HG02943 (cell line): ENCODE results near the gene C3orf80.
"Not testable (repeated sequence)": the region's sequence is repeated elsewhere in the genome, so short reads cannot be mapped to it uniquely, and the experiment has no call there.

ENCODE experiments used
- ATAC-seq: cut with Tn5 transposase; IDR thresholded peaks from one replicate; pipeline ENCODE4 v1.9.1; 2021; ENCODE audit warnings: mild to moderate bottlenecking, low read depth, moderate library complexity; ENCODE audit not compliant: unreplicated experiment

Gene C3orf80

GRCh38 chr3:160210799-160211221, 14.4 kb upstream of the C3orf80 start:
- no peak for ATAC-seq

DNA sequence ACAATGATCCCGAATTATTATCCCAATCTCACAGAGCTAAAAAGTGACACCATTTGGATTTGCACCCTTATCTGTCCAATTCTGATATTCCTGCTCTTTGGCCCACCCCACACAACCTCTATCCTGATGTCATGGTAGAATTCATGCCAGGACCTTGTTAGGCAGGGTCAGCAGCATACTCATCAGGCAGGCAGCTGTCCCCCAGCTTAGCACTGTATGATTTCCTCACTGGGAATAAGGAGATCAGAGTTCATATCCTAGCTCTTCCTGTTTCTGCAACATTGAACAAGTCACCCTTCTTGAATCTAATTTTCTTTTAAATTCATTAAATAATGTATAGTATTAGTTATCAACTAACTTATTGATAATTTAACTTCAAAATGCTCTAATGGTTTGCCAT, 12.0 kb upstream of the C3orf80 start:
- ATAC-seq, result no peak

GRCh38 chr3:160217675-160218074, 7.5 kb upstream of the C3orf80 start:
- no peak for ATAC-seq

DNA sequence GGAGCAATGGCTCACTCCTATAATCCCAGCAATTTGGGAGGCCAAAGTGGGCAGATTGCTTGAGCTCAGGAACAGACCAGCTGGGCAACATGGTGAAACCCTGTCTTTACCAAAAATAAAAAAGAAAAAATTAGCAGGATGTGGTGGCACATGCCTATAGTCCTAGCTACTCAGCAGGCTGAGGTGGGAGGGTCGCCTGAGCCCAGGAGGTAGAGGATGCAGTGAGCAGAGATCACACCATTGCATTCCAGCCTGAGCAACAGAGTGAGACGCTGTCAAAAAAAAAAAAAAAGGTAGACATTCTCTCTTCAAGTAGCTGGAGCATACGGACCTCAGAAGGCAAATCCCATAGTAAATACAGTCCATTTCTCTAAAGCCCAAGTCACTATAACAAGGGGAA, 7.1 kb upstream of the C3orf80 start:
- no peak for ATAC-seq

- ATAC-seq, result no peak
Observed at GRCh38 chr3:160220038-160220437, 5.2 kb upstream of the C3orf80 start.

DNA sequence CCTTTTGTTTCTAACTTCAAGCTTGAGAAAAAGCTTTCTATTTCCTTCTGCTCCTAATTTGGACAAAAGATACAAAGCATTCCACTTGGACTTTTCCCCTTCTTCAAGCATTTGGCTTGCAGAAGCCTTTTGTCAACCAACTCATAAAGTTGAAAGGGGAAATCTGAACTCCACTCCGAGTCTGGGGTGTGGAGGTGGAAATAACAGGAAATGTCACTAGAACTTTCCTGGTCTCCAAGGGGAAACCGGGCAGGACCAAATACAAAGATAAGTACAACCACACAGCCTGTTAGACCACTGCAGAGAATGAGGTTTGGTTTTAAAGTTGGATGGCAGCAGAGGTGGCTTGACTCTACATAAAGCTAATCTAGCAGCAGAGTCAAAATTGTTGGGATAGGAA, 4.2 kb upstream of the C3orf80 start:
- no peak for ATAC-seq

- ATAC-seq, result no peak
Observed at GRCh38 chr3:160224256-160224655, 966 bp upstream of the C3orf80 start.

GRCh38 chr3:160224811-160225175, 429 bp upstream of the C3orf80 start:
- no peak for ATAC-seq

GRCh38 chr3:160226026-160226907, 1.0 kb downstream of the C3orf80 start:
- no peak for ATAC-seq

GRCh38 chr3:160227419-160227818, 2.2 kb downstream of the C3orf80 start:
- no peak for ATAC-seq

GRCh38 chr3:160232014-160232413, 6.8 kb downstream of the C3orf80 start:
- ATAC-seq, result no peak

DNA sequence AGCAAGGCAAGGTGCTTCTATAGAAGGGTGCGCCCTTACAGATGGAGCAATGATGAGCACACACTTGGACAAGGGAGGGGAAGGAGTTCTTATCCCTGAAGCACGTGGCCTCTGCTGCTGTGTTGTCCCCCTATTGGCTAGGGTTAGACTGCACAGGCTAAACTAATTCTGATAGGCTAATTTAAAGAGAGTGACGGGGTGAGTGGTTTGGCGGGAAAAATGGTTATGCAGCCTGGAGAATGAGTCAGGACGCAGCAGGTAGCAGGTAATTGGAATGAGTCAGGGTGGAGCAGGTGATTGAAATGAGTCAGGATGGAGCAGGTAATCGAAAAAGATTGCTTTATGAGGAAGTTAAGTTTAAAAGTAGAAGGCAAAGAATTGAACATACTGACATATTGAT, 15.5 kb downstream of the C3orf80 start:
- not testable (repeated sequence) for ATAC-seq

GRCh38 chr3:160245261-160245800, 20.1 kb downstream of the C3orf80 start:
- no peak for ATAC-seq

GRCh38 chr3:160247766-160248165, 22.5 kb downstream of the C3orf80 start:
- ATAC-seq, result no peak

GRCh38 chr3:160253298-160253697, 28.1 kb downstream of the C3orf80 start:
- no peak for ATAC-seq

GRCh38 chr3:160257606-160258005, 32.4 kb downstream of the C3orf80 start:
- ATAC-seq, result no peak

GRCh38 chr3:160259589-160259988, 34.4 kb downstream of the C3orf80 start:
- no peak for ATAC-seq

- no peak for ATAC-seq
Observed at GRCh38 chr3:160260587-160261270, 35.5 kb downstream of the C3orf80 start.

- ATAC-seq, result no peak
Observed at GRCh38 chr3:160265088-160265487, 39.9 kb downstream of the C3orf80 start.
